ELR (cell line): ENCODE data around the gene ATP1A3.
"Not testable (repeated sequence)": the region's sequence is repeated elsewhere in the genome, so short reads cannot be mapped to it uniquely, and the experiment has no call there.

Experiments used
- DNase-seq: peaks from one replicate; pipeline ENCODE4 v3.0.0-alpha.2; 2015; ENCODE audit warnings: low read depth

Gene ATP1A3

GRCh38 chr19:41945135-41945766 is 48.8 kb downstream of the ATP1A3 start:
- DNase-seq, result no peak

- no peak for DNase-seq
These were observed 49.7 kb downstream of the ATP1A3 start for GRCh38 chr19:41944336-41944735.

GRCh38 chr19:41941410-41942202 is 52.4 kb downstream of the ATP1A3 start:
- no peak for DNase-seq

- DNase-seq, result no peak
These were observed 53.2 kb downstream of the ATP1A3 start for GRCh38 chr19:41940731-41941409.

GRCh38 chr19:41939861-41940730 is 53.9 kb downstream of the ATP1A3 start:
- peak; percentile 41 for DNase-seq

GRCh38 chr19:41939209-41939608 is 54.8 kb downstream of the ATP1A3 start:
- DNase-seq, result not testable (repeated sequence)

GRCh38 chr19:41937525-41938468 is 56.2 kb downstream of the ATP1A3 start:
- no peak for DNase-seq

- DNase-seq, result no peak
These were observed 57.1 kb downstream of the ATP1A3 start for GRCh38 chr19:41936961-41937360.

- DNase-seq, result peak; percentile 52
These were observed 57.6 kb downstream of the ATP1A3 start for GRCh38 chr19:41936416-41936850.

GRCh38 chr19:41935760-41936415 is 58.1 kb downstream of the ATP1A3 start:
- no peak for DNase-seq

GRCh38 chr19:41934849-41935374 is 59.1 kb downstream of the ATP1A3 start:
- DNase-seq, result peak; percentile 72

- DNase-seq, result no peak
These were observed 60.2 kb downstream of the ATP1A3 start for GRCh38 chr19:41933693-41934426.

- no peak for DNase-seq
These were observed 61.2 kb downstream of the ATP1A3 start for GRCh38 chr19:41932720-41933332.

GRCh38 chr19:41932259-41932719 is 61.7 kb downstream of the ATP1A3 start:
- DNase-seq, result no peak

- no peak for DNase-seq
These were observed 63.0 kb downstream of the ATP1A3 start for GRCh38 chr19:41930926-41931592.

GRCh38 chr19:41930322-41930722 is 63.7 kb downstream of the ATP1A3 start:
- DNase-seq, result no peak

GRCh38 chr19:41929536-41930071 is 64.4 kb downstream of the ATP1A3 start:
- DNase-seq, result no peak
